GM18909 (cell line): ENCODE results near the gene APPL2.
A peak's percentile ranks its signal among the peaks of the same experiment; 100 is the strongest.
"Not testable (repeated sequence)": the region's sequence is repeated elsewhere in the genome, so short reads cannot be mapped to it uniquely, and the experiment has no call there.

Experiments used
- ATAC-seq: cut with Tn5 transposase; IDR thresholded peaks from one replicate; pipeline ENCODE4 v1.9.1; 2021; ENCODE audit warnings: mild to moderate bottlenecking; ENCODE audit not compliant: unreplicated experiment, poor library complexity

Gene APPL2

GRCh38 chr12:105256921-105257320, 20.9 kb upstream of the APPL2 start:
- no peak for ATAC-seq

GRCh38 chr12:105256431-105256830, 20.5 kb upstream of the APPL2 start:
- ATAC-seq = not testable (repeated sequence)

GRCh38 chr12:105256011-105256410, 20.0 kb upstream of the APPL2 start:
- no peak for ATAC-seq

GRCh38 chr12:105253866-105254513, 18.0 kb upstream of the APPL2 start:
- ATAC-seq = no peak

- ATAC-seq = no peak
Observed at GRCh38 chr12:105252901-105253300, 16.9 kb upstream of the APPL2 start.

GRCh38 chr12:105245776-105246427, 9.9 kb upstream of the APPL2 start:
- not testable (repeated sequence) for ATAC-seq

- no peak for ATAC-seq
Observed at GRCh38 chr12:105245291-105245690, 9.3 kb upstream of the APPL2 start.

GRCh38 chr12:105240228-105240627, 4.3 kb upstream of the APPL2 start:
- ATAC-seq = no peak

GRCh38 chr12:105239304-105239703, 3.3 kb upstream of the APPL2 start:
- ATAC-seq = no peak

GRCh38 chr12:105237666-105238065, 1.7 kb upstream of the APPL2 start:
- no peak for ATAC-seq

- ATAC-seq = peak; percentile 10
Observed at GRCh38 chr12:105235281-105235731, 668 bp downstream of the APPL2 start.

- ATAC-seq = no peak
Observed at GRCh38 chr12:105234197-105234596, 1.8 kb downstream of the APPL2 start.

GRCh38 chr12:105233041-105233905, 2.7 kb downstream of the APPL2 start:
- ATAC-seq = no peak

GRCh38 chr12:105231396-105231795, 4.6 kb downstream of the APPL2 start:
- ATAC-seq = no peak

GRCh38 chr12:105229371-105229770, 6.6 kb downstream of the APPL2 start:
- no peak for ATAC-seq

- no peak for ATAC-seq
Observed at GRCh38 chr12:105228966-105229365, 7.0 kb downstream of the APPL2 start.

- ATAC-seq = no peak
Observed at GRCh38 chr12:105228494-105228893, 7.5 kb downstream of the APPL2 start.

- ATAC-seq = no peak
Observed at GRCh38 chr12:105227879-105228278, 8.1 kb downstream of the APPL2 start.

GRCh38 chr12:105226219-105226618, 9.8 kb downstream of the APPL2 start:
- ATAC-seq = peak; percentile 65

- no peak for ATAC-seq
Observed at GRCh38 chr12:105225505-105226015, 10.4 kb downstream of the APPL2 start.

- ATAC-seq = no peak
Observed at GRCh38 chr12:105224399-105224798, 11.6 kb downstream of the APPL2 start.
